Measurements from ENCODE around the gene MARCHF5. TPM values are rescaled to one million over a fixed set of nuclear protein-coding genes. Genes with fewer than 3 reads are reported as not detected.
A peak's percentile ranks its signal among the peaks of the same experiment; 100 is the strongest.

MARCHF5 gene
- total RNA-seq = 10 to 100 TPM; 11.2 to 19.4 TPM

- Histone ChIP-seq H3K9me3 (no peaks in the 10 kb centered on the region), H3K4me3 (peak within 1 kb of the TSS; percentile 81 to 99), H3K27ac (peak within 1 kb of the TSS; percentile 86 to 96 (median 91)), H3K36me3 (replicated peaks in 1 of 2; ENCODE audit: insufficient read depth in 1 of 2, low read depth in 2 of 2) (no peaks in the 10 kb centered on the region), H3K4me1 (peaks cover 12% of the 10 kb centered on the region), H3K27me3 (no peaks in the 10 kb centered on the region)
- peak; percentile 98 for ATAC-seq
- peak; percentile 97 to 98 (median 98) for DNase-seq
- TF ChIP-seq POLR2A (IDR thresholded peaks at IDR 0.05) = peak; percentile 83 to 89 (median 85)
- TF ChIP-seq, protein P1, sequence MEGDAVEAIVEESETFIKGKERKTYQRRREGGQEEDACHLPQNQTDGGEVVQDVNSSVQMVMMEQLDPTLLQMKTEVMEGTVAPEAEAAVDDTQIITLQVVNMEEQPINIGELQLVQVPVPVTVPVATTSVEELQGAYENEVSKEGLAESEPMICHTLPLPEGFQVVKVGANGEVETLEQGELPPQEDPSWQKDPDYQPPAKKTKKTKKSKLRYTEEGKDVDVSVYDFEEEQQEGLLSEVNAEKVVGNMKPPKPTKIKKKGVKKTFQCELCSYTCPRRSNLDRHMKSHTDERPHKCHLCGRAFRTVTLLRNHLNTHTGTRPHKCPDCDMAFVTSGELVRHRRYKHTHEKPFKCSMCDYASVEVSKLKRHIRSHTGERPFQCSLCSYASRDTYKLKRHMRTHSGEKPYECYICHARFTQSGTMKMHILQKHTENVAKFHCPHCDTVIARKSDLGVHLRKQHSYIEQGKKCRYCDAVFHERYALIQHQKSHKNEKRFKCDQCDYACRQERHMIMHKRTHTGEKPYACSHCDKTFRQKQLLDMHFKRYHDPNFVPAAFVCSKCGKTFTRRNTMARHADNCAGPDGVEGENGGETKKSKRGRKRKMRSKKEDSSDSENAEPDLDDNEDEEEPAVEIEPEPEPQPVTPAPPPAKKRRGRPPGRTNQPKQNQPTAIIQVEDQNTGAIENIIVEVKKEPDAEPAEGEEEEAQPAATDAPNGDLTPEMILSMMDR (IDR thresholded peaks at IDR 0.05) = peak; percentile 53 to 94 (median 88)
- WGBS, 2 donors = 0% methylated on average over 8 to 77 of the region's 79 CpGs
- intact Hi-C loops (cut with DNase I) = loop anchor here (10.0 kb wide), 1 partner anchor 56 kb away; no protein-coding TSS in a partner anchor
Measured at GRCh38 chr10:92290837-92291615, at the start of gene MARCHF5, which contains the start of gene CPEB3. Gene MARCHF5 (plus strand): TSS chr10:92291167. CDS start chr10:92291495, 328 bp downstream. Gene CPEB3 (minus strand): TSS chr10:92291078. CDS start chr10:92240350, 50,728 bp downstream.

- intact Hi-C loops (cut with DNase I) = no loop called here
- WGBS, 2 donors = 9 to 15% methylated on average over 1 of the region's 1 CpG
- H3K4me1 ChIP-seq = peaks cover 45% of the 10 kb centered on the region
Measured at GRCh38 chr10:92241501-92241900, 49.5 kb upstream of the MARCHF5 start.

GRCh38 chr10:92242380-92242779, 48.6 kb upstream of the MARCHF5 start:
- Histone ChIP-seq H3K27ac (peak overlapping the region in 2 of 4 donors; percentile 52 to 86), H3K36me3 (replicated peaks in 1 of 2; ENCODE audit: insufficient read depth in 1 of 2, low read depth in 2 of 2) (no peaks in the 10 kb centered on the region), H3K9me3 (no peaks in the 10 kb centered on the region), H3K4me1 (peaks cover 36% of the 10 kb centered on the region), H3K4me3 (no peak overlapping the region), H3K27me3 (no peaks in the 10 kb centered on the region)
- TF ChIP-seq, protein P1 (IDR thresholded peaks at IDR 0.05) = no peak
- TF ChIP-seq POLR2A (IDR thresholded peaks at IDR 0.05) = no peak
- WGBS, 2 donors = 18 to 20% methylated on average over 2 of the region's 2 CpGs
- DNase-seq (no peak), ATAC-seq (no peak)
- intact Hi-C loops (cut with DNase I) = no loop called here

More at GRCh38 chr10:92241501-92241900, 49.5 kb upstream of the MARCHF5 start:
- Histone ChIP-seq H3K27me3 (no peaks in the 10 kb centered on the region), H3K4me3 (no peak overlapping the region), H3K9me3 (no peaks in the 10 kb centered on the region), H3K36me3 (replicated peaks in 1 of 2; ENCODE audit: insufficient read depth in 1 of 2, low read depth in 2 of 2) (no peaks in the 10 kb centered on the region), H3K27ac (peak overlapping the region; percentile 74 to 87 (median 86))
- TF ChIP-seq POLR2A (IDR thresholded peaks at IDR 0.05) = no peak
- TF ChIP-seq, protein P1 (IDR thresholded peaks at IDR 0.05) = no peak
- no peak for ATAC-seq
- DNase-seq = no peak

DNA sequence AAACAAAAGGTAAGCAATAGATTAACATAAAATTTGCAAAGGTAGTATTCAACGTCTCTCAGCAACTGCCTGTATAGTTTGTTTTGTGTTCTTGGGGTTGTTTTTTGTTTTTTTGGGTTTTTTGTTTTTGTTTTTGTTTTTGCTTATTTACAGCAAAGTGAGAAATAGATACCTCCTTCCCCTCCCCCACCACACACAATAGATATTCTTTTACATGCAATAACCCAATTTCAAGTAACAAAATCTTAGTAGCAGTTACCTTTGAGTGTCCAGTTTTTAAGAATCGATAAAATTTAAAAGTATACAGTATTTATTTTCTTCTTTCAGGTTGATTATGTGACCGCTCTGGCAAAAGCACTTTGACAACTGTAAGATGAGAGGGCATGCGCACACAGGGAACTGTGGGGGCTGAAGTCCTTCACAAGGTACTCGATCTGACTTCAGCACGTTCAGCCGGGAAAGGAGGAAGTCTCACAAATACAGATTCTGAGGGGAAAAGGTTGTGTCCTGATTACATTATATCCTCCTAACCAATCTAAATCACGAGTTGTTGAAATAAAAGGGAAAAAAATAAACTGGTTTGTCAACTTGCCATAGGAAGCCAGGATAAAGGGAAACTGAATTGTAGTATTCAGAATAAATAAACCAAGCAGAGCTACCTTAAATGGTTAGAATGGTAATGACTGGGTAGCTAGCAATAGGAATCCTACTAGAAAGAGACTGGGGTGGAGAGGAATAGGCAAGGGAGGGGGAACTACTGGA, 47.9 kb upstream of the MARCHF5 start:
- no peak overlapping the region for H3K4me3 ChIP-seq
- H3K27ac ChIP-seq = peak overlapping the region in 3 of 4 donors; percentile 52 to 80 (median 60)
- no peaks in the 10 kb centered on the region for H3K9me3 ChIP-seq
- TF ChIP-seq POLR2A (IDR thresholded peaks at IDR 0.05) = no peak
- TF ChIP-seq, protein P1 (IDR thresholded peaks at IDR 0.05) = peak in 3 of 7 experiments; percentile 10 to 18 (median 11)
- H3K36me3 ChIP-seq (replicated peaks in 1 of 2; ENCODE audit: insufficient read depth in 1 of 2, low read depth in 2 of 2) = no peaks in the 10 kb centered on the region
- 1 to 6% methylated on average over 8 of the region's 8 CpGs for WGBS, 2 donors
- H3K4me1 ChIP-seq = peaks cover 29% of the 10 kb centered on the region
- no peaks in the 10 kb centered on the region for H3K27me3 ChIP-seq
- ATAC-seq = peak; percentile 36
- DNase-seq = peak; percentile 68 to 85 (median 76)
- intact Hi-C loops (cut with DNase I) = no loop called here

Data from body of pancreas (tissue), 4 donors.